PC-3 (cell line): ENCODE data around the gene CCDC14.

Experiments
- CTCF ChIP-seq: fragments of 300-600 bp; sonication (generic); conservative IDR thresholded peaks from 2 replicates; pipeline ENCODE4 v1.5.1; 2017; ENCODE audit warnings: antibody characterized with exemption, low read depth, mild to moderate bottlenecking, low read length
- EZH2 ChIP-seq: fragments of 300-600 bp; sonication (generic); IDR thresholded peaks from one replicate; pipeline ENCODE4 v1.6.1; 2017; ENCODE audit warnings: antibody characterized with exemption, mild to moderate bottlenecking, low read length; ENCODE audit not compliant: unreplicated experiment

- TF ChIP-seq CTCF (peak; percentile 55), EZH2 (no peak)
These were observed 84.2 kb downstream of the CCDC14 start for GRCh38 chr3:123876858-123877257.
